ENCODE data around the gene TRIP10.

GRCh38 chr19:6714749-6715555, 24.5 kb upstream of the TRIP10 start:
- TF ChIP-seq CTCF (IDR thresholded peaks at IDR 0.05; ENCODE audit: poor library complexity, severe bottlenecking) (no peak), EZH2 (IDR thresholded peaks at IDR 0.05; ENCODE audit: borderline replicate concordance, insufficient read depth, low read length, poor library complexity, severe bottlenecking) (no peak), RAD21 (conservative IDR thresholded peaks at IDR 0.05) (no peak), EP300 (conservative IDR thresholded peaks at IDR 0.05; ENCODE audit: poor library complexity, severe bottlenecking) (no peak), POLR2AphosphoS5 (IDR thresholded peaks at IDR 0.05) (no peak), REST (IDR thresholded peaks at IDR 0.05; ENCODE audit: borderline replicate concordance) (no peak), SMC3 (conservative IDR thresholded peaks at IDR 0.05; ENCODE audit: poor library complexity) (no peak), TAF1 (IDR thresholded peaks at IDR 0.05; ENCODE audit: low read depth) (no peak), MXI1 (conservative IDR thresholded peaks at IDR 0.05; ENCODE audit: poor library complexity, severe bottlenecking) (no peak)
